HK-2 (cell line): ENCODE data around the gene KLHL35.

ENCODE experiments used
- DNase-seq: peaks from one replicate; pipeline ENCODE4 v3.0.0-alpha.2; 2018; ENCODE audit not compliant: unreplicated experiment

The KLHL35 gene

DNA sequence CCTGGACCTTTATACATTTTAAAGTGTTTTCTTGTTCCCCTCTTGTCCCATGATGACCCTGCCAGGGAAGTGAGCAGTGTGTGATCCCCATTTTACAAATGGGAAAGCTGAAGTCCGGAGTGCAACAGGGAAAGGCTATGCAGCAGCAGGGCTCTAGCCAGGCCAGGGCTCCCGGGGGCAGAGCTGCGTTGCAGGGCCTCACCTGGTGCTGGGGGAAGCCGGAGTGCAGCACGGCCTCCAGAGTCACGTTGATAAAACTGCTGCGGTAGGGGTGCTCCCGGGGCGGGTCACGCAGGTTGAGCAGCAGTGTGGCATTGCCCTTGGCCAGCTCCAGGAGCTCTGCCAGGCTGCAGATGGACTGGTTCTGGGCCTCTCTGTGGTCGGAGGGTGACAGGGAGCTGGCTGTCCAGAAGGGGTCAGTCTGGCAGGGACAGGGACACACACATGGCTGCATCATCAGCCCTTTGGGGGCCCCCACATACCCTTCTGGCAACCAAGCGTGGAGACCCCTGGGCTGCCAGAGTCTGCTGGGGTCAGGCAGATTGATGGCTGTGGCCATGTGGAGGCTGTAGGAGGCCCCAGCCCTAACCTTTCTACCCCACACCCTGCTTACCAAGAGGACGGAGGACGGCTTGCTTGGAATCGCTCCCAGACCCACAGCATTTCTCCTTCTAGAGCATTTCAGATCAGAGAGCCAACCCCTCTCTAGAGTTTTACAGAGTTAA, 9.3 kb upstream of the KLHL35 start:
- DNase-seq: no peak

DNA sequence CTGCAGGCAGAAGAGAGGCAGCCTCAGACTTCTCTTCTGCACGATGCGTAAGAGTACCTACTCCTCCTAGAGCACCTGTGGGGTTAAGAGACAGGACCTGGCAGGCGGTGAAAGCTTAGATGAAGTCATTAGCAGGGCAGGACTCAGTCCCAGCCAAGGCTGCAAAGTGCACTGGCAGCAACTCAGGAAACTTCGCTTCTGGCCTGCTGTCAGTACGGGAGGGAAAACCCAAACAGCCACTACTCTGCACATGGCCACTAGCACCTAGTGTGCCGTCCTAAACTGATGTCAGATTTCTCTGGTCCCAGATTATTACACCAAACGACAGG, 8.8 kb upstream of the KLHL35 start:
- DNase-seq: no peak

DNA sequence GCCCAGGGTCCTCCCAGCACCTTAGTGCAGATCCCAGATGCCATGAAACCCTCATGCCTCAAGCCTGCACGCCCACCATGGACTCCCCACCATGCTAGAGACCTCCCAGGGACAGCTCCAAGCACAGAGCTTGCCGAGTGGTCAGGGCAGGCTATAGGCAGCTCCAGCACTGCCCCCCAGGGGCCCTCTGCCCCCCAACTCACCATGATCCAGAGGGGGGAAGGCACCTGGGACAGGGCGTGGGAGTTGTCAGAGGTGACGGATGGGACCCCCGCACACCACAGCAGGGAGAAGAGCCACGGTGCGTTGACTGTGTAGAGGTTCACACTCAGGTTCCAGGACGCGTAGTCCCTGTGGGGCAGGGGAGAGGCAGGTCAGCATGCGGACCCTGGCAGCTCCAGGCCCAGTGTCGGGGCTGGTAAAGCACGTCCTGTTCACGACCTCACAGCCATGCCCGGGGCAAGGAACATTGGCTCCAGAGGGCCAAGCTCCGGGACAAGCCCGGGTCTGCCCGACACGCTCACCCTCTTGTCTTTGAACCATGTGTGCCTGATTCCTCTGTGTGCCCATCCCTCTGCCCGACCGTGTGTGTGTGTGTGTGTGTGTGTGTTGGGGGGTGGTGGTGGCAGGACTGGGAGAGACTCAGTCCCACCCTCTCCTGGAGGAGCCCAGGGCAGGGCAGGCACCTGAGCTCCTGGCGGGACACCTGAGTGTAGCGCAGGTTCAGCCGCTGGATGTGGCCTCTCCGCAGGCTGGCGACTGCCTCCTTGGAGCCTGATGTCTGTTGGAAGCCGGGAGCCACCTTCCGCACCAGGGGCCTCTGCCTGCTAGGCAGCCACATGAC, 8.2 kb upstream of the KLHL35 start:
- DNase-seq: no peak

DNA sequence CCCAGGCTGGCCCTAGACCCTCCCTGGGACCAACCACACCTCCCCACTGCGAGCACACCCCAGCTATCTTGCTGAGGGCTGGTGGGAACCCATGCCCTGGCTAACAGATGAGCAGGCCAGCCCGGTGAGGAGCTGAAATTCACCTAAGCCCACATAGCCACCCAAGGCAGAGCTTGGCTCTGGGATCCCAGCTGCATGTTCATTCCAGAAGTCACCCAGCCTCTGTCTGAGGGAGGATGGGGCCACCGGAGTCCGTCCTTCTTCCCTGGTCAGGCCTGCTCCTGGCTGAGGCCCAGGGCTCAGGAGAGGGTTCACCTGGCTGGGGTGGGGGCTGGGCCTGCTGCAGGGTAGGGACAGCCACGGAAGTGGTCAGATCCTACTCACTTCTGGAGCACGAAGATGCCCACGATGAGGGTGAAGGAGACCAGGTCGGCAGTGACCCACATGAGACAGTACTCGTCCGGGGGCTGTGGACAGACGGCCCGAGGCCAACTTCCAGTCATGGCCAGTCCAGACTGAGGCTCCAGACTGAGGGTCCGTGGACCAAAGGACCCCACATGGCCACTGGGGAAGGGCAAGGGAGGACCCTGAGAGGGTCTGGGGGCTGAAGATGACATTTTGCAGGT, 6.6 kb upstream of the KLHL35 start:
- DNase-seq: no peak

- no peak for DNase-seq
Measured at GRCh38 chr11:75439026-75439425, 6.0 kb upstream of the KLHL35 start.

DNA sequence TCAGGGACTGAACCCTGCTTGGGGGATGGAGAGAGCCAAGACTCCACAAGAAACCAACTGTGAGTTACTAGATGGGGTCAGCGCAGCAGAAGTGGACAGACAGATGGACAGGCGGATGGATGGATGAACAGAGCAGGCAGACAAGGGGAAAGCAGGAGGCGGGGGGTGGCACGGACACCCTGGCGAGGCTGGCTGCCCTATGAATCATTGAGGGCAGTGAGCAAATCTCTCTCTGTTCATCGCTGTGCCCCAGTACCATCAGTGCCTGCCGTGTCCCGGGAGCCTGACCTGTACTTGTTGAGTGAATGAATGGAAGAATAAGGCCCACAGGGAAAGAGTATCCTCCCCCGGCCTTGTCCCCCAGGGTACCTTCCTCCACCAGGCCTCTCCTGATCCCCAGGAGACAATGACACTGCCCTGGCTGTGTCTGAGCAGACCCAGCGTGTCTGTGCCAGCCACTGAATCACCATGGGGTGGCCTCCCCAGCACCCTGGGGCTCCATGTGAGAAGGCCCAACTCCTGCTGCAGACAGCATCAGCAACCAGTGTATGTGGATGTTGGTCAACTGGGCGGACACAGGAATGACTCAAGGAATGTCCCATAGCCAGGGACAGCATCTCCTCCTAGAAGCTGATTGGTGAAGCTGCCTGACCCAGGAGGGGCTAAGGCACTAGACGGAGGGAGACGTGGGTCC, 5.1 kb upstream of the KLHL35 start:
- no peak for DNase-seq

- DNase-seq: no peak
Measured at GRCh38 chr11:75436806-75437205, 3.8 kb upstream of the KLHL35 start.

- no peak for DNase-seq
Measured at GRCh38 chr11:75435571-75435925, 2.5 kb upstream of the KLHL35 start.

DNA sequence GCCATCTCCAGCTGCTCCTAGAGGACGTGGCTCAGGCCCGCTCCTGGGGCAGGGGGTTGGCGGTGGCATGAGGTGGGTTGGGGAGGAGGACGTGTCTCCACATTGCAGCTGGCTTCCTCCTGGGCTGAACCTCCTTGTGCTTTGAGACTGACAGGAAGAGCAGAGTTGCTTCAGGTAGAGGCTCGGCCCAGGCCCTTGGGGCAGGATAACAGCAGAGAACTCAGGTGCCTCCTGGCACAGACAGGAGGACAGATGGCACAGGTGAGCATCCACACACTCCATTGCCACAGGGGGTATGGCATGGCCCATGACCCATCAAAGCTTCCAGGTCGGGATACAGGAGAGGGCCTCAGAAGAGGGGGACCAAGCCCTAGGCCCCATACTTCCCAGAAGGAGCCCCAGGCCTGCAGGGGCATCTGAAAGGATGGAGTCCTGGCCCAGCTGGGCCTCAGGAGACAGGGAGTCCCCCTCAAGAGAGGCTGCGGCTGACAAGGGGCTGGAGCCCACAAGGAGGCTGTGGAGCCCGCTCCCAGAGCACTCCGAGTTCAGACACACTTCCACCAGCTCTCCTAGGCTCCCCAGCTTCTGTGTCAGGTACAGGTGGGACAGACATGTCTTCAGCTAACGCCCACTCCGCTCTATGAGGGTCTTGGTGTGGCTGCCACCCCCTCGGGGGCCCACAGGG, 2.0 kb upstream of the KLHL35 start:
- DNase-seq: no peak

DNA sequence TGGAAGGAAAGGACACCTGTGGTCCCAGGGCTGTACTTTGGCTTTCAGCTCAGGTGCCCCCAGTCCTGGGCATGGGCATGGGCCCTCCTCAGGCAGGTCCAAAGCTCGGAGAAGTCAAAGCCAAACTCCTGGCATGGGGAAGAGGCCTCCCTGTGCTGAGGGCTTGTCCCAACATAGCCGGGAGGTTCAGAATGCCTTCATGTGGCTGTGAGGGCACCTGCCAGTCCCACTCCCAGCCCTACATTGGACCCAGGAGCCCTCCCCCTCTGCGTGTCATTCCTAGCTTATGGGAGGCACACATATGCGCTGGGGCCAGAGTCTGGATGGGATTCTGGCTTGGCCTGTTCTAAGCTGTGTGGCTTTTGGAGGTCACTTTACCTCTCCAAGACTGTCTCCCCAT, 1.0 kb upstream of the KLHL35 start:
- no peak for DNase-seq

DNA sequence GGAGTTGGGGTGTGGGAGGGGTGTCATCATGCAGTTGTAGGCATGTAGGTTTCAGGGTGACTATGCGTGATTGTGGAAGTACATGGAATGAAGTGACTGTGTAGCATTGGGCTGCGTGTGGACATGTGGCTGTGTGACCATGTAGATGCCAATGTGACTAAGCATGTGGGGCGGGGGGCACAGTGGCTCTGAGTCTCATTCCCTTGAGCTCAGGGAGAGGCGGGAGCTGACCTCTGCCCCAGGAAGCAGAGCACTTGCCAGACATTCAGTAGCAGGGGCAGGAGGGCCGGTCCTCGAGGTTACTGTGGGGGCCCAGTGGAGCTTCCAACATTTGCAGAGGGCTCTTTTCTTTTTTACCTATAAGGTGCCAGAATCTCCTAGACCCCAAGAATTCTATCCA, 440 bp upstream of the KLHL35 start:
- no peak for DNase-seq

DNA sequence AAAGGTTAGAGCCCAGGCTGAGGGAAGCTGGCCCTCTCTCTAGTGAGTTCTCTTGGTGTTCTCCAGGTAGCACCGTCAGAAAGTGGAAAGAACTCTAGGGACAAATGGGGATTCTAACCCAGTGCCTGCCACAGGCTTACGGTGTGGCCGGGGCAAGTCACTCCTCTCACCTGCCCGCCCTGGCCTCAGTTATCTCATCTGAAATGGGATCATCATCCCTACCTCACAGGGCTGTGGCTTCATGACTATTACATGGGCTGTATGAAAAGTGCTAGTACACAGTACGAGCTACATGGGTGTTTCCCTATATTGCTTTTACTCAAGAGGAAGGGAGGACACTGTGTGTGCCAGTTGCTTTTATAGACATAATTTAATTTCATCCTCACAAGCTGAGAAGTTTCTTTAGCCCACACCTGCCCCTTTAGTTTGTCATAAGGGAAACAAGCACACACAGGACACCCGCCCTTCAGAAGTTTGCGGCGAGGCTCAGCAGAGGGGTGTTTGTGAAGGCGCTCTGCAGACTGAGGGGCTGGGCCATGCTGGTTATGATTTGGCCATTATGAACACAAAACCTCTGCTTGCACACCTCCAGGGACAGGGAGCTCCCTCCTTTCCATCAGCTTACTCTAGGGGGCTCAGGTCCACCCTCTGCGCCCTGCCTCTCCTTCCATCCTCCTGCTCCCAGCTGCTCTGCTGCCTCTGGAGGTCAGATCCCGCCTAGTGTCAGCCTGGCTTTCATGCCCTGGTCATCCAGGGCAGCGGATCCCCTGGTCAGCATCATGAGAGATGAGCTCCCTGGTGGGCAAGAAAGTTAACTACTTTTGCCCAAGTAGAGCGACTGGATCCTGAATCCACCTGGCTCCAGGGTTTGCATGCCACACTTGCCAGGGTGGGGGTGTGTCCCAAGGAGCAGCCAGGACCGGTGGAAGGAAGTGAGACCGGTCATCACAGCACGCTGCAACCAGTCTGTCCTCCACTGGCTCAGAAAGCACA, 1.2 kb downstream of the KLHL35 start:
- no peak for DNase-seq

GRCh38 chr11:75430714-75431532, 2.1 kb downstream of the KLHL35 start:
- DNase-seq: peak; percentile 22

DNA sequence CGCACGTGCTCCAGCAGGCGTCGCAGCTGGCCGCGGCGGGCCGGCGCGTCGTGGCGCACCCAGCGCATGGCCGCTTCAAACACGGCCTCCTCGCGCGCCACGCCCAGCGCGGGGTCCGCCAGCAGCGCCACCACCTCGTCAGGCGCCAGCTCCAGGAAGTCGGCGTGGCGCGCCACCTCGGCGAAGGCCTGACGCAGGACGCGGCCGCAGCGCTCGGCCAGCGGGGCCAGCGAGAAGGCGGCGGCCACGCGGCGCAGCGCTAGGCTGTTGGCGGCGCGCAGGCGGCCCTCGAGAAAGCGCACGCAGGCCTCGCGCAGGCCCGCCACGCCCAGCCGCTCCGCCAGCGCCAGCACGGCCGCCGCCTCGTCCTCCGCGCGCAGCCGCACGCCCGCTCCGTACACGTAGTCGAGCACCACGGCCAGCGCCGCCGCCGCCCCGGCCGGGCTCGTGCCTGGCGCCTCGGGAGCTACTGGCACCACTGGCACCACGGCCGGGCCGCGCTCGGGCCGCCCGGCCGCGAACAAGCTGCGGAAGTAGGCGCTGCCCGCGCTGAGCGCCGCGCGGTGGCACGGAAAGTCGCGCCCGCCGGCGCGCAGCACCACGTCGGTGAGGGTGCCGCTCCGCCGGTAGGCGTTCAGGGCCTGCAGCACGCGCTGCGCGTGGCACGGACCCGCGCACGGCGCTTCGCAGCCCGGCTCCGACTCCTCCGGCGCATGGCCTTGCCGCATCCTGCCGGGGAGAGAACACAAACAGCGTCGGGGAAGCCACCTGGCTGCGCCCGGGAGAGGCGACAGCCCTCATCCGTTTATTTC, 2.9 kb downstream of the KLHL35 start:
- DNase-seq: peak; percentile 85

GRCh38 chr11:75429641-75429901, 3.4 kb downstream of the KLHL35 start:
- no peak for DNase-seq

DNA sequence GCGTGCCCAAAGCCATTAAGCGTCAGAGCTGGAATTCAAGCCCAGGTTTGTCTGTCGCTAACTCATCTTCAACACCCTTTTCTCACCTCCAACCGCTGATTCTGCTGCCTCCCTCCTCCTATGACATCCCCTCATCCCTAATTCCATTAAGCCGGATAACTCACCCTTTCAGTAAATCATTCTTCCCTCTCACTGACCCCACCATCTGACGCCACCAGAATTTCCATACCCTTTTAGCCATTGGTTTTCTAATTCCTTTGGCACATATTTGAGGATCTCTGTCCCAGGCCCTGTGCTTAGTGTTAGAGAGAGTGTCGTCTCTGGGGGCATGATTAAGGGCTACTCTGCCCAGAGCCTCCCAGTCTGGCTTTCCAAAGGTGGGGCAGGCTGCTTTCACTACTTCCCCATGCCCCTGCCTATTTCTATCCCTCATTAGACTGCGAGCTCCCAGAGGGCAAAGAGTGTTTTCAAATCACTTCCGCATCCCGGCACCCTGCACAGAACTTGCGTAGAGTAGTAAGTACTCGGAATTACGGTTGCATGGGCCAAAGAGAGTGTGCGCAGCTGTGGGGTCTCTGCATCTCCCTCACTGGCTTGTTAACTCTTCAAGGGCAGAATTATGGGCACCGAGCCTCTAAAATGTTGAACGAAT, 3.9 kb downstream of the KLHL35 start:
- peak; percentile 52 for DNase-seq

- peak; percentile 91 for DNase-seq
Measured at GRCh38 chr11:75428281-75428724, 4.7 kb downstream of the KLHL35 start.

DNA sequence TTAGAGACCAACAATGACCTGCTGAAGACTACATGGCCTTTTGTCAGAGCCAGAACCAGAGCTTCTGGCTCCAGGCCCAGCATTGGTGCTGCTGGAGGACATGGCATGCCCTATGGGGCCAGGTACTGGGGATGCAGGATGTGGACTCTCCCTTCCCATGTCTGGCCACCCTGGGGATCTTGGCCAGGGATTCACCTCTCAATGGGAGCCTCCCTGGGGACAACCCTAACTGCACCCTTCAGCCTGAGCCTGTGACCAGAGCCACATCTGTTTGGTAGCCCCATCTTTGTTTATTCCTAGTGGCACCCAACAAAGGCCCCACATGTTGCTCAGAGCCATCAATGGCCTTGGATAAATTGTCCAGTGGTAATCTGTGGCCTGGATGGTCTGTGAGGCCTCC, 5.8 kb downstream of the KLHL35 start:
- DNase-seq: no peak

- no peak for DNase-seq
Measured at GRCh38 chr11:75426720-75427086, 6.3 kb downstream of the KLHL35 start.
